ENCODE data around the gene ZNF223.

Gene ZNF223

DNA sequence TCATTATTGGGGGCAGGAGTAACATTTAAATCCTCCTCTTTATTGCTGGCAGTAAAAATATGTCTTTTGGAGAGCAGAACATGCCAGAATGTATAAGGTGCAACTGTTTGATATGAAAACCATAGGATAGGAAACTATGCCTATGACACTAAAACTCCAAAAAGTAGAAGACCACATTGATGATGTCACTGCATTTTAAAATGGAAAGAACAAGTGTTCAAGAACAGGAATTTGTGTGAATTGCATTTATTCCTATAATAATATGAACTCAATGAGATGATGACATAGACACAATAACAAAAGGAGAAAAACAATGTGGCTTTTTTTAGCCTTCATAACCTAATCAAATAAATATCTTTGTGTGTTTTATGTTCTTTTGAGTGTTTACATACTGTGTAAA, 57.6 kb downstream of the ZNF223 start:
- TF ChIP-seq, protein P1, sequence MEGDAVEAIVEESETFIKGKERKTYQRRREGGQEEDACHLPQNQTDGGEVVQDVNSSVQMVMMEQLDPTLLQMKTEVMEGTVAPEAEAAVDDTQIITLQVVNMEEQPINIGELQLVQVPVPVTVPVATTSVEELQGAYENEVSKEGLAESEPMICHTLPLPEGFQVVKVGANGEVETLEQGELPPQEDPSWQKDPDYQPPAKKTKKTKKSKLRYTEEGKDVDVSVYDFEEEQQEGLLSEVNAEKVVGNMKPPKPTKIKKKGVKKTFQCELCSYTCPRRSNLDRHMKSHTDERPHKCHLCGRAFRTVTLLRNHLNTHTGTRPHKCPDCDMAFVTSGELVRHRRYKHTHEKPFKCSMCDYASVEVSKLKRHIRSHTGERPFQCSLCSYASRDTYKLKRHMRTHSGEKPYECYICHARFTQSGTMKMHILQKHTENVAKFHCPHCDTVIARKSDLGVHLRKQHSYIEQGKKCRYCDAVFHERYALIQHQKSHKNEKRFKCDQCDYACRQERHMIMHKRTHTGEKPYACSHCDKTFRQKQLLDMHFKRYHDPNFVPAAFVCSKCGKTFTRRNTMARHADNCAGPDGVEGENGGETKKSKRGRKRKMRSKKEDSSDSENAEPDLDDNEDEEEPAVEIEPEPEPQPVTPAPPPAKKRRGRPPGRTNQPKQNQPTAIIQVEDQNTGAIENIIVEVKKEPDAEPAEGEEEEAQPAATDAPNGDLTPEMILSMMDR (IDR thresholded peaks at IDR 0.05): no peak
- no peak overlapping the region for H3K4me3 ChIP-seq

DNA sequence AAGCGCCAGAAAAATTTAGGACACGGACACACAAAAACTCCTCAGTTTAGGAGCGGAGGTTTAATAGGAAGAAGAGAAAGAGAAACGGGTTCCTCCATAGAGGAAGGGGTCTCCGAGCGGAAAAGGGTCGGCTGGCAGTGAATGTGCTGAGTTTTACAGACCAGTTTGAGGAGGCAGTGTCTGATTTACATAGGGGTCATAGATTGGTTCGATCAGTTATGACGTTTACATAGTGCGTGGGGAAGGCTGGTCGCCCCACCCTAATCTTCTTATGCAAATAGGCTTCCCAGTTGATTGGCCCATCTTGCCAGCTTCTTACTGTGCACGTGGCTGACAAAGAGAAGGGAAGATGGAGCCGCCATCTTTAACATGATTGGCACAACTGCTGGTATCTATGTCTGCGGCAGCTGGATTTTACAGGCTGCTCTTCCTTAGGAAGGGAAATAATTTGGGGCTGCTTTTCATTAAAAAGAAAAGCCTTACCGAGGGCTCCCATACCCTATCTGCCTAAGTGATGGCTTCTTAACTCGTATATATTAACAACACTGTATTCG, 60.2 kb downstream of the ZNF223 start:
- no peak for DNase-seq (ENCODE audit: low spot score)

More for the DNA sequence above, 57.6 kb downstream of the ZNF223 start:
- DNase-seq (ENCODE audit: low spot score): no peak
- no peak overlapping the region for H3K27ac ChIP-seq

DNA sequence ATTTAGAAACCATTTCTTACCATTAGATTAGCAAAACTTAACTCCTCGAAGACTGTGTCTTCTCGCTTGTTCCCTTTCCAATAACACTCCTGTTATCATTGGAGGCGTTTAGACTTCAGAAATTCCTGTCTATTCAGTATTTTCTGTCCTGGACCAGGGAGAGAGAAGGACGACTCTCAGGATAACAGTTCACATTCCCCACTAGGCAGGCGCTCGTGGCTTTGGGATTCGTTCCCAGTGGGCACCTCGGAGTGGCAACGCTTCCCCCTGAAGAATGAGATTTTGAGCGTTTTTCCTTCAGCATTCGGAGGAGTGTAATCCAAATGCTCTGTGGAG, 60.9 kb downstream of the ZNF223 start:
- Histone ChIP-seq H3K27ac (peak overlapping the region; percentile 23 to 76), H3K4me3 (peak overlapping the region; percentile 80)
- DNase-seq (ENCODE audit: low spot score): no peak
- TF ChIP-seq, protein P1 (IDR thresholded peaks at IDR 0.05): no peak

More for the DNA sequence above, 60.2 kb downstream of the ZNF223 start:
- TF ChIP-seq, protein P1 (IDR thresholded peaks at IDR 0.05): no peak
- peak overlapping the region; percentile 80 for H3K4me3 ChIP-seq
- H3K27ac ChIP-seq: no peak overlapping the region

DNA sequence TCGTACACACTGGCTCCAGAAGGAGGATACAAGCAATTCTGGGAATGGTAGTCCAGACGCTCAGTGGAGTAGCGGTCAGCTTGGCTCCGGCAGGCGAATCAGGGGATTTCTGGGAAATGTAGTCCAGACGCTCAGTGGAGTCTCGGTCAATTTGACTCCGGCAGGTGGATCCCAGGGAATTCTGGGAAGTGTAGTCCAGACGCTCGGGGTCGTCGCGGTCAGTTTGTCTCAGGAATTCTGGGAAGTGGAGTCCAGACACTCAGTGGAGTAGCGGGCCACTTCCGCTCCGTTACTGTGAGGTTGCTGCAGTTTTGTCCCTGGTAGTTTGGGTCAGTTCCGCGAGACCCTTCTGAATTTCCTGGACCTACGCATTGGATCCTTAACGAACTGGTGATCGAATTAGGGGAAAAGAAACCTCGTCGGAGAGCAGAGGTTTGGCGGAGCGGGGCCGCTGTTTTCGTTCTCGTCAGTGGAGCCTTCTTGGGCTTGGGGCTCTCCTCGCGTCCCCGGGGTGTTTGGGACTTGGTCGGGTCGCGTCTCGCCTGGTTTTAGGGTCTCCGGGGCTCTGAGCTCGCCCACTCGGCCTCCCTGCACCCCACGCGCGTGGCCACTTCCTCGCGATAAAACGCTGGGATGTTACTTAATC, 61.4 kb downstream of the ZNF223 start, which contains the start of gene ZNF225:
Gene ZNF225, plus strand, starts transcription at position 262 of the 646 bp plus-strand sequence. CDS start 2,429 bp downstream, outside the sequence.
- DNase-seq (ENCODE audit: low spot score): peak; percentile 98
- Histone ChIP-seq H3K4me3 (peak within 1 kb of the TSS; percentile 80), H3K27ac (peak within 1 kb of the TSS; percentile 63 to 76)
- TF ChIP-seq, protein P1 (IDR thresholded peaks at IDR 0.05): no peak

DNA sequence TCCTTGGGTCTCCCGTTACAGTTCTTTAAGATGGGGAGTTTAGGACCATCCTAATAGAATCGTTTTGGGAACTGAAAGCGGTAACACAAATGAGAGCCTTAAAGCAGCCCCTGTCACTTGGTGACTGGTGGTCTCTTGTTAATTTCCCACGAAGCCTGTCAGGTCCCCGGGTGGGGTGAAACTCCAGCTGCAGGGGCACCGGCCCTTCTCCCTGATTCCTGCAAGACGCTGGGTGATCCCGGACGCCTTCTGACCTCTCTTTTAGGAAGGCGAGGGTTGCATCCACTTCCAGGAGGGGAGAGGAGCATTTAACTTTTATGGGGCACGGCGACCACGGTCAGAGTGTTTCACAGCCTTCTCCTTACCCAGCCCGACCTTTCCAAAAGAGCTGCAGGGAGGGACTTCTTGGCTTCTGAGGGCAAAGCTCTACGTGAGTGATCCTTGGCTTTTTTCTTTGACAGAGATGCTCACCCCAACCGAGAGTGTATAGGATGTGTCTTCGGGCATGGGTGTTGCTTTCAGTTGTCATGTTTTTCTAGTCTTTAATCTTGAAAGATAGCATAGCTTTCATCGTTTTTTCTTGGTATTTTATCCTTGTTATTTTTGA, 62.1 kb downstream of the ZNF223 start:
- peak overlapping the region; percentile 80 for H3K4me3 ChIP-seq
- no peak for DNase-seq (ENCODE audit: low spot score)
- TF ChIP-seq, protein P1 (IDR thresholded peaks at IDR 0.05): no peak
- peak overlapping the region; percentile 63 to 76 for H3K27ac ChIP-seq

Measured in coronary artery (tissue), 2 donors.